ENCODE results near the gene NUCB2.

Gene NUCB2

GRCh38 chr11:17347676-17348075 lies 71.1 kb downstream of the NUCB2 start:
- H3K36me3 ChIP-seq (ENCODE audit: control insufficient read depth, insufficient read depth, low read length): no peaks in the 10 kb centered on the region

GRCh38 chr11:17350455-17351171 lies 74.1 kb downstream of the NUCB2 start:
- peaks cover 55% of the 10 kb centered on the region for H3K27me3 ChIP-seq (ENCODE audit: control insufficient read depth, insufficient read depth, low read length)
- peak overlapping the region; percentile 59 for H3K4me3 ChIP-seq (ENCODE audit: low read depth, low read length)
- no peaks in the 10 kb centered on the region for H3K4me1 ChIP-seq (ENCODE audit: control insufficient read depth, insufficient read depth, low read length)
- H3K9me3 ChIP-seq (ENCODE audit: control insufficient read depth, insufficient read depth, low read length): no peaks in the 10 kb centered on the region
- no peak overlapping the region for H3K9ac ChIP-seq (ENCODE audit: low read depth, low read length)
- no peaks in the 10 kb centered on the region for H3K36me3 ChIP-seq (ENCODE audit: control insufficient read depth, insufficient read depth, low read length)

More at GRCh38 chr11:17347676-17348075, 71.1 kb downstream of the NUCB2 start:
- peaks cover 37% of the 10 kb centered on the region for H3K27me3 ChIP-seq (ENCODE audit: control insufficient read depth, insufficient read depth, low read length)
- H3K4me3 ChIP-seq (ENCODE audit: low read depth, low read length): no peak overlapping the region
- no peaks in the 10 kb centered on the region for H3K9me3 ChIP-seq (ENCODE audit: control insufficient read depth, insufficient read depth, low read length)
- H3K9ac ChIP-seq (ENCODE audit: low read depth, low read length): no peak overlapping the region
- H3K4me1 ChIP-seq (ENCODE audit: control insufficient read depth, insufficient read depth, low read length): no peaks in the 10 kb centered on the region

- H3K27me3 ChIP-seq (ENCODE audit: control insufficient read depth, insufficient read depth, low read length): peaks cover 55% of the 10 kb centered on the region
- no peaks in the 10 kb centered on the region for H3K4me1 ChIP-seq (ENCODE audit: control insufficient read depth, insufficient read depth, low read length)
- H3K9ac ChIP-seq (ENCODE audit: low read depth, low read length): no peak overlapping the region
- no peaks in the 10 kb centered on the region for H3K9me3 ChIP-seq (ENCODE audit: control insufficient read depth, insufficient read depth, low read length)
- H3K4me3 ChIP-seq (ENCODE audit: low read depth, low read length): peak overlapping the region; percentile 59
- no peaks in the 10 kb centered on the region for H3K36me3 ChIP-seq (ENCODE audit: control insufficient read depth, insufficient read depth, low read length)
Observed at GRCh38 chr11:17351172-17351509, 74.6 kb downstream of the NUCB2 start.

GRCh38 chr11:17351510-17352176 lies 75.1 kb downstream of the NUCB2 start, which contains the start of gene NCR3LG1:
Gene NCR3LG1, plus strand, starts transcription at chr11:17351800. Its CDS starts 170 bp downstream, at chr11:17351970.
- H3K4me3 ChIP-seq (ENCODE audit: low read depth, low read length): peak within 1 kb of the TSS; percentile 59
- H3K9me3 ChIP-seq (ENCODE audit: control insufficient read depth, insufficient read depth, low read length): no peaks in the 10 kb centered on the region
- H3K27me3 ChIP-seq (ENCODE audit: control insufficient read depth, insufficient read depth, low read length): peaks cover 55% of the 10 kb centered on the region
- no peak within 1 kb of the TSS for H3K9ac ChIP-seq (ENCODE audit: low read depth, low read length)
- no peaks in the 10 kb centered on the region for H3K4me1 ChIP-seq (ENCODE audit: control insufficient read depth, insufficient read depth, low read length)
- H3K36me3 ChIP-seq (ENCODE audit: control insufficient read depth, insufficient read depth, low read length): no peaks in the 10 kb centered on the region

- Histone ChIP-seq H3K4me3 (ENCODE audit: low read depth, low read length) (peak overlapping the region; percentile 59), H3K27me3 (ENCODE audit: control insufficient read depth, insufficient read depth, low read length) (peaks cover 55% of the 10 kb centered on the region), H3K9ac (ENCODE audit: low read depth, low read length) (no peak overlapping the region), H3K9me3 (ENCODE audit: control insufficient read depth, insufficient read depth, low read length) (no peaks in the 10 kb centered on the region), H3K4me1 (ENCODE audit: control insufficient read depth, insufficient read depth, low read length) (no peaks in the 10 kb centered on the region), H3K36me3 (ENCODE audit: control insufficient read depth, insufficient read depth, low read length) (no peaks in the 10 kb centered on the region)
Observed at GRCh38 chr11:17352950-17353820, 76.6 kb downstream of the NUCB2 start.

- Histone ChIP-seq H3K9me3 (ENCODE audit: control insufficient read depth, insufficient read depth, low read length) (no peaks in the 10 kb centered on the region), H3K27me3 (ENCODE audit: control insufficient read depth, insufficient read depth, low read length) (peaks cover 51% of the 10 kb centered on the region), H3K36me3 (ENCODE audit: control insufficient read depth, insufficient read depth, low read length) (no peaks in the 10 kb centered on the region), H3K4me1 (ENCODE audit: control insufficient read depth, insufficient read depth, low read length) (no peaks in the 10 kb centered on the region), H3K4me3 (ENCODE audit: low read depth, low read length) (peak overlapping the region; percentile 59), H3K9ac (ENCODE audit: low read depth, low read length) (no peak overlapping the region)
Observed at GRCh38 chr11:17353821-17354600, 77.5 kb downstream of the NUCB2 start.

DNA sequence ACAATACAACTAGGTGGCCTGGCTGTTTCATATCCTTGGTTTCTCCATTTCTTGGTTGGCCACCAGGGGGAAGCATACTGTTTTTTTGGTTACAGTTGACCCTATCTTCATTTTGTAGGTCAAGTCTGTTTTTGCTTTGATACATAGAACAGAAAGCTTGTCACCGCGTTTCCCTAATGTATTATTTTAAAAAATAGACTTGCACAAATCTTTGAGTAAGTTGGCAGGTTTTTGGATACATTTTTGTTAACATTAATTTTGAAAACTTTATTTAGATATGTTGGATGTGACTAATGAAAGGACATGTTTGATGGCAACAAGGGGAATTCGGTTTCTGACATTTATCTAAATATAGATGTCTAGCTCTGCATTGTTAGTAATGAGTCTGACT lies 78.1 kb downstream of the NUCB2 start:
- no peak overlapping the region for H3K9ac ChIP-seq (ENCODE audit: low read depth, low read length)
- H3K4me3 ChIP-seq (ENCODE audit: low read depth, low read length): no peak overlapping the region
- H3K4me1 ChIP-seq (ENCODE audit: control insufficient read depth, insufficient read depth, low read length): no peaks in the 10 kb centered on the region
- H3K36me3 ChIP-seq (ENCODE audit: control insufficient read depth, insufficient read depth, low read length): no peaks in the 10 kb centered on the region
- peaks cover 45% of the 10 kb centered on the region for H3K27me3 ChIP-seq (ENCODE audit: control insufficient read depth, insufficient read depth, low read length)
- H3K9me3 ChIP-seq (ENCODE audit: control insufficient read depth, insufficient read depth, low read length): no peaks in the 10 kb centered on the region

GRCh38 chr11:17366495-17366894 lies 90.0 kb downstream of the NUCB2 start:
- H3K36me3 ChIP-seq (ENCODE audit: control insufficient read depth, insufficient read depth, low read length): no peaks in the 10 kb centered on the region
- H3K4me1 ChIP-seq (ENCODE audit: control insufficient read depth, insufficient read depth, low read length): no peaks in the 10 kb centered on the region
- H3K4me3 ChIP-seq (ENCODE audit: low read depth, low read length): no peak overlapping the region
- H3K9ac ChIP-seq (ENCODE audit: low read depth, low read length): no peak overlapping the region
- H3K27me3 ChIP-seq (ENCODE audit: control insufficient read depth, insufficient read depth, low read length): no peaks in the 10 kb centered on the region
- peaks cover 5% of the 10 kb centered on the region for H3K9me3 ChIP-seq (ENCODE audit: control insufficient read depth, insufficient read depth, low read length)

GRCh38 chr11:17368551-17368950 lies 92.0 kb downstream of the NUCB2 start:
- H3K9ac ChIP-seq (ENCODE audit: low read depth, low read length): no peak overlapping the region
- no peaks in the 10 kb centered on the region for H3K4me1 ChIP-seq (ENCODE audit: control insufficient read depth, insufficient read depth, low read length)
- H3K36me3 ChIP-seq (ENCODE audit: control insufficient read depth, insufficient read depth, low read length): no peaks in the 10 kb centered on the region
- no peak overlapping the region for H3K4me3 ChIP-seq (ENCODE audit: low read depth, low read length)
- peaks cover 17% of the 10 kb centered on the region for H3K9me3 ChIP-seq (ENCODE audit: control insufficient read depth, insufficient read depth, low read length)
- no peaks in the 10 kb centered on the region for H3K27me3 ChIP-seq (ENCODE audit: control insufficient read depth, insufficient read depth, low read length)

GRCh38 chr11:17369094-17369493 lies 92.6 kb downstream of the NUCB2 start:
- no peaks in the 10 kb centered on the region for H3K36me3 ChIP-seq (ENCODE audit: control insufficient read depth, insufficient read depth, low read length)
- peaks cover 17% of the 10 kb centered on the region for H3K9me3 ChIP-seq (ENCODE audit: control insufficient read depth, insufficient read depth, low read length)
- no peak overlapping the region for H3K4me3 ChIP-seq (ENCODE audit: low read depth, low read length)
- H3K9ac ChIP-seq (ENCODE audit: low read depth, low read length): no peak overlapping the region
- H3K27me3 ChIP-seq (ENCODE audit: control insufficient read depth, insufficient read depth, low read length): no peaks in the 10 kb centered on the region
- H3K4me1 ChIP-seq (ENCODE audit: control insufficient read depth, insufficient read depth, low read length): no peaks in the 10 kb centered on the region

DNA sequence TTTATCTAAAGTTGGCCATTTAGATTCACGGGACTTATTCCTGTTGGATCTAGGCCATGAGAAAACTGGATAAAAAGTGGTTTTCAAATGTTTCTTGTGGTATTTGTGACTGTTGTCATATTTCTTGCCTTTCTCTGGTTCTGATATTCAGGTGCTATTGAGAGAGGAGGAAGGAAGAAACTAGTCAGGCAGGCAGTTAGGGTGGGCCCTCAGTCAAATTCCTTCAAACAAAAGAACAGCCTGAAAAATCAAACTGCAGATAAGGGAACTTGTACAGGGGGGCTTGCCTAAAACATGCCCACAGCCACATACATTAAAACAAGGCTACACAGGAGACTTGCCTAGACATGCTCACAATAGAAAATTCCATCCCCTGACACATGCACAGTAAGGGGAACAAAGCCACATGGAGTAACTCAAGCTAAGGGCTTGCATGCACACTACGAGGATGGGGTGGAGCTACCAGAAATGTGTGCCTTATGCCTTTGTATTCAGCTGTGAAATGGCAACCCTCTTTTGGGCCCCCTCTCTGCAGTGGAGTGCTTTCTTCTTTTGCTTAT lies 93.2 kb downstream of the NUCB2 start:
- Histone ChIP-seq H3K9me3 (ENCODE audit: control insufficient read depth, insufficient read depth, low read length) (peaks cover 17% of the 10 kb centered on the region), H3K27me3 (ENCODE audit: control insufficient read depth, insufficient read depth, low read length) (no peaks in the 10 kb centered on the region), H3K9ac (ENCODE audit: low read depth, low read length) (no peak overlapping the region), H3K4me1 (ENCODE audit: control insufficient read depth, insufficient read depth, low read length) (no peaks in the 10 kb centered on the region), H3K36me3 (ENCODE audit: control insufficient read depth, insufficient read depth, low read length) (no peaks in the 10 kb centered on the region), H3K4me3 (ENCODE audit: low read depth, low read length) (no peak overlapping the region)
